Stimulated activated CD8-positive, alpha-beta memory T cell treated with anti-CD3 and anti-CD28 coated beads, Interleukin-2, amount 100 ng/mL, for 48 hours (primary cell): Measurements from ENCODE around the gene PLK3.
"Not testable (repeated sequence)": the region's sequence is repeated elsewhere in the genome, so short reads cannot be mapped to it uniquely, and the experiment has no call there.

Source experiments
- DNase-seq, 2 donors: peaks; one replicate each; pipeline ENCODE4 v3.0.0-alpha.2; 2020; ENCODE audit warnings: low read depth in 2 of 2

Gene PLK3

DNA sequence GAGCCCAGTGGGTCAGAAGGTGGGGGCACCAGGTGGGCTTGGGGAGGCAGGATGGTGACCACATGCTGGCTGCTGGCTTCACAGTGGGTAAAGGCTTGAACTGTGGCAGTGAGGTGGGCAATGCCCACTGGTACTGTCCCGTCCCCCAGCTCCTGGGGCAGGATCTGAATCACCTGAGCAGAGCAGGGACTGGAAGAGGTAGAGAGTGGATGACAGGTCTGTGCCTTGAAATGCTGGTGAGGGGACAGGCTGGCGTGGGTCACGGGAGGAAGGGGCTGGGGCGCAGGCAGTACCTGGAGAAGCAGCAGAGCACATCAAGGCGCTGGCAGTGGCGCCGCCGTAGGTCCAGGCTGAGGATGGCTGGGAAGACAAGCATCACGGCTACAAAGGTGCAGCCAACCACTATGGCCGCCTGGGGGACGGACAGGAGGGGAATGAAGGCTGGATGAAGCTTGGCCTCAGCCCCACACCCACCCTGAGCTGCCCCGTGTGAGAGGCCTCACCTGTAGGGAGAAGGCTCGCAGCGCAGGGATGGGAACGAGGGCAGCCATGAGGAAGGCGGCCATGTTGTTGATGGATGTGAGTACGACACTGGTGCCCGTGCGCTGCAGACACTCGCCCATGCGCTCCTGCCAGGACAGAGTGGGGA, 27.9 kb downstream of the PLK3 start:
- no peak for DNase-seq

DNA sequence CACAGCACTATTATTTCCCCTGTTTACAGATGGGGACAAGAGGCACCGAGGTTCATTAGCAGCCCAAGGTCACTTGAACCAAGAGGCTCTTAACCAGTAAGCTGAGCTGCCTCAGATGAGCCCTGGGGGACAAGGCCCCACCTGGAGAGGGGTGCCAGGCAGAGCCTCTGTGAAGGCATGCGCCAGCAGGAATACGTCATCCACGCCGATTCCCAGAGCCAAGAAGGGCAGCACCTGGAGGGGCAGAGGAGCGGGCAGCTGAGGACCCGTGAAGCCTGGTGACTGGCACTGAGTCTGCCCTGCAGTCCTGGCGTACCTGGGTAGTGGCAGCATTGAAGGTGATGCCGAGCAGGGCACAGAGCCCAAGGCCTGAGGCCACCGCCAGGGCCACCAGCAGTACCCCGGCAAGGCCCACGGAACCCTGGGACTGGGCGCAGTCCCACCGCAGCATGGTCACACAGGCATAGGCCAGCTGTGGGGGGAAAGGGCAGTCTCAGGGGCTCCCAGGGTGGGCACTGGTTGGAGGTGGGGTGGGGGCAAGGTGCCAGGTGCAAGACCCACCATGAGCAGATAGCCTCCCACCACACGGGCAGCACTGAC, 28.8 kb downstream of the PLK3 start:
- no peak for DNase-seq

DNA sequence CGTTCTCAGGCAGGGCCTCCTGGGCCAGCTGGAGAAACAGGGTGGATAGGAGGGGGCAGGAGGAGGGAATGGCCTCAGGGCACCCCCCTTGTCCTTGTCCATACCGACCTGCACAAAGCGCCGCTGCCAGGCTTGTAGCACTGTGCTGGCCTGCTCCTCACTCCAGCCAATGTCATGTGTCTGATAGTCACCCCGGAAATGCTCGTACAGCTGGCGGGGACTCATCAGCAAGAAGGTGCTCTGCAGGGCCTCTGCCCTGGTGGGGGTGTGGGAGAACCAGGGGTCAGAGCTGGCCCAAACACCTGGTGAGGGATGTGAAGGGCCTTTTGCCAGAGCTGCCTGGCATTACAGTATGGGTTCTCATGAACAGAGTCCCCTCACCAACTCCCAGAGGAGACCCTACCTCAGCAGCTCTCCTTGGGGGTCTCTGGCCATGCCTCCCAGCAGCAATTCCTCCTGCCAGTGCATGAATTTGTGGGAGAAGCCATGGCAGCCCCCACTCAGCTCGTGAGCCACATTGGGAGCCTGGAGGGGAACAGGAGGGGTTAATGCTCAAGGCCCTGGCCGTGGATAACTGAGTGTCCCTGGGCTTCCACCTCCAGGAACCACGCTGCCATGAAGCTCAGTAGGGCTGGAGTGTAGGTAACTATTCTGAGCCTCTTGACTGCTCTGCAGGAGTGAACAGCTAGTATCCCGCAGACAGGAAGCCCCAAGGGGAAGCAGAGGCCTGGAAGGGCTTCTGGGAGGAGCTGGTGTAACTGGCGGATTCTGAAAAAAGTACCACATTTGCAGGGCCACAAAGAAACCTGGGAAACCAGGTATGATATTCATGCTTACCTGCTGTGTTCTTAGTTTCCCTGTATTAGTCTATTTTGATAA, 29.6 kb downstream of the PLK3 start:
- no peak for DNase-seq

DNA sequence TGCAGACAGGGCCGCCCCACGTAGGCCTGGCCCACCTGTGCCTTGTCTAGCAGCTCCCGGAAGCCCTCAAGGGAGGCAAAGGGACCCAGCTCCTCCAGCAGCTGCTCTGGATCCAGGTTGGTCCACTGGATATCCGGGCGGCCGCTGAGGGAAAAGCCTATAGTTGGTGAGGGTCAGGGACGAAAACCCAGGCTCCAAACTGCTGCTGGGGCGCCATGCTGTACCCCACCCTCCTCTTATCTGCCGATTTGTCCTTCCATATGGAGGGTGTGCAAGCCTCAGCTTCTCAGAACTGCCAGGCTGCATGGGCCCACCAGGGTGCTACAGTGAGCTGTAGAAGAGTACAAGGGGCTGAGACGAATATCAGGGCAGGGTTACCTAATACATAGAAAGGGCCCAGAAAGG, 30.7 kb downstream of the PLK3 start:
- DNase-seq, result no peak

DNA sequence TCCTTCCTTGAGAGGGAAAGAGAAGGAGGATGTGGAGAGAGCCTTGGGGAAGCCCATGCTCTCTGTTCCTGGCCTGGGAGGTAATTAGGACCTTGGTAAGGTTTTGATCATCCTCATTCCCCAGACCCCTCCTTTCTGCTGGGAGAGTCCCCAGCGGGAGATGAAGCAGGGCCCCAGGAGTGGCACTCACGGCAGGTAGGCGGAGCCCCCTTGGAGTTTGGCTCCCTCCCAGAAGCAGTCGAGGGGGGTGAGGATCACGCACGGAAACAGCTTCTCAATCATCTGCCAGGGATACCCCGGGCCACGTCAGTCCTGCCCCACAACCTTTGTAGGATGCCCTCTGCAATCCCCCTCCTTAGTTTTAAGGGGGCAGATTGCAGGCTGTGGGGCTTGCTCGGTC, 31.3 kb downstream of the PLK3 start:
- DNase-seq, result no peak

DNA sequence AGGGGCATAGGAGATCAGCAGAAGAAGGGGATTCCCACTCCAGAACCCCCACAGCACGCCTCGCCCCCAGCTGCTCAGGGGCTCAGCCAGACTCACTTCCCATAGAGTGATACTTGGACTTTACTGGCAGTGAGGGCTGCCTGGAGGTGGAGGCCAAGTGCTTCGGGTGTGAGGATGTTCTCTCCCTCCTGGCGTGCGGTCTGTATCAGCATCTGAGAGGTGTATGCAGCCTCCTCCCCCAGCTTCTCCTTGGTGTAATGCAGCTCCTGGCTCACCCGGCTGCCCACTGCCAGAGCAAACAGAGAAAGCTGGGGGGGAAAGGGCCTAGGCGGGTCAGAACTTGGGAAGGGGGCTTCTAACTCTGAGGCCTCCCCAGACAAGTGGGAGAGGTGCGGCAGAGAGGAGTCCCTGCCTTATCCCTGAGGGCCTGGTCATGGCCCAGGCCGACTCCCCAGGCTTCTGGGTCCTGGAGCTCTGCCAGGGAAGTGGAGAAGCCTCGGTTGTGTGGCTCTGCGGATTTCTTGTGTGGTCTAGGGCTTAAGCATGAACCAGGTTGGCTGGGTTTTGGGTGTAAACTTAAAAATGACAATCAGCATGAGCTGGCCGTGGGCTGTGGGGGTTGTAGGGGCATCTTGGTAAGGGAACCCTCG, 32.0 kb downstream of the PLK3 start:
- DNase-seq, result no peak

DNA sequence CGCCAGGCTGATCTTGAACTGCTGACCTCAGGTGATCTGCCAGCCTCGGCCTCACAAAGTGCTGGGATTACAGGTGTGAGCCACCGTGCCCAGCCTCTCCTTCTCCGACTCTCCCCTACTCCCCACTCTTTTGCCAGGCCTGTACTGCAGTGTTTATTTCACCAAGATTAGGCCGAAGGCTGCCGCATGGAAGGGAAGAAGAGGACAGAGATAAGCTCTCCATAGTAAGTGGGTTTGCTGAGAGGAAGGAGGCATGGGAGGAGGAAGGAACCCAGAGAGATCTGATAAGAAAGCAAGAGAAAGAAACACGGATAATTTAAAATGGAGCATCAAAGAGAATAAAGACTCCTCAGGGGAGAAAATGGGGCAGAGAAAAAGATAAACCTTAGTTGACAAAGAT, 34.2 kb downstream of the PLK3 start:
- DNase-seq, result no peak

DNA sequence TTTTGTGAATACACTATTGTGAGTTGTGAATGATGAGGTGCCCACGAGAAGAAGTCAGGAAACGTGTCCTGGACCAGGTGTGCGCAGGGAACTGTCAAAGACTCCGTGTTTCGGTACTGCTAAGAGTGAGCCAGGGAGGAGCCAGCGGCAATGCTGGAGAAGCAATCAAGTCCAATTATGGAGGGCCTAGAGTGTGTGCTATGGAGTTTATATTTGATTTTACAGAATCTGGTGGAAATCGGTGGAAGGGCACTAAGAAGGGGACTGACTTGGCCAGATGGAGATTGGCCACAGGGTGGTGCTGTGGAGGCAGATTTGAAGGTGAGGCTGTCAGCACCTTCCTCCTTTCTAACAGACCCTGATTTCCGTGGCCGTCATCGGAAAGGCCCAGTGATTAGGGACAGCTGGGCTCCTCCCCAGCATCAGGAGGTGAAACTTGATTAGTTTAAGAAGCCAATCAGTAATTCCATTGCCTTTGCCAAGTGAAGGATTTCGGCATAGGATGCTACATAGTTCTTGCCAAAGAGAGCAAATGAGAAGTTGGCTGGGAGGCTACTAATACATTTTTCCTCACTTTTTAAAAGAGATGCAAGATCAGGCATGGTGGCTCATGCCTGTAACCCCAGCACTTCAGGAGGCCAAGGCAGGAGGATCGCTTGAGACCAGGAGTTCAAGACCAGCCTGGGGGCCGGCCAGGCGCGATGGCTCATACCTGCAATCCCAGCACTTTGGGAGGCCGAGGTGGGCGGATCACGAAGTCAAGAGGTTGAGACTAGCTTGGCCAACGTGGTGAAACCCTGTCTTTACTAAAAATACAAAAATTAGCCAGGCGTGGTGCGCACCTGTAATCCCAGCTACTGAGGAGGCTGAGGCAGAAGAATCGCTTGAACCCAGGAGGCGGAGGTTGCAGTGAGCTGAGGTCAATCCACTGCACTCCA, 35.8 kb downstream of the PLK3 start:
- peak; percentile 77 to 83 for DNase-seq

DNA sequence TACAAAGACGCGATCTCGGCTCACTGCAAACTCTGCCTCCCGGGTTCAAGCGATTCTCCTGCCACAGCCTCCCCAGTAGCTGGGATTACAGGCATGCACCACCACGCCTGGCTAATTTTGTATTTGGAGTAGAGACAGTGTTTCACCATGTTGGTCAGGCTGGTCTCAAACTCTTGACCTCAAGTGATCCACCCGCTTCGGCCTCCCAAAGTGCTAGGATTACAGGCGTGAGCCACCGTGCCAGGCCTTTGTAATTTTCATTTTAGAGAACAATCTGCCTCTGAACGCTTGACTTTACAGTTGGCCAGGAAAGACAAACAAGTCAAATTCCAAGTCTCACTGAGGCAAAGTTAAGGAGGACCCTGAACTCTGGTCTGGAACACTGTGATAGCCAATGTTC, 38.1 kb downstream of the PLK3 start:
- not testable (repeated sequence) for DNase-seq

DNA sequence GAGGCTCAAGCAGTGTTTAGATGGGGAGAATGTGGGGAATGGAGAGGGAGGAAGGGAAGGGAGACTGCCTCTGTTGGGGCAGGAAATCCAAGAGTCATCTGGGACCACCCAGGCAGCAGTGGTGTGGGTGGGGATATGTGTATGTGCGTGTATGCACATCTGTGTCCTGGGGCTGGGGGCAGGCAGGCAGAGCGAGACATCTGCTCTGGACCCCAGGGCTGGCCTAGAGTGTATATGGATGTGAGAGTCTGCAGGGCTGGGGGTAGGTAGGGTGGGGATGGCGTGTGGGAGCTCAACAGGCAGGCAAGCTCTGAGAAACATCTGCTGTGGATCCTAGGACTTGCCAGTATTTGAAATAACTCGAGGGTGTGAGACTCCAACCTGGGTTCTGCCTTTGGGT, 39.4 kb downstream of the PLK3 start:
- no peak for DNase-seq

DNA sequence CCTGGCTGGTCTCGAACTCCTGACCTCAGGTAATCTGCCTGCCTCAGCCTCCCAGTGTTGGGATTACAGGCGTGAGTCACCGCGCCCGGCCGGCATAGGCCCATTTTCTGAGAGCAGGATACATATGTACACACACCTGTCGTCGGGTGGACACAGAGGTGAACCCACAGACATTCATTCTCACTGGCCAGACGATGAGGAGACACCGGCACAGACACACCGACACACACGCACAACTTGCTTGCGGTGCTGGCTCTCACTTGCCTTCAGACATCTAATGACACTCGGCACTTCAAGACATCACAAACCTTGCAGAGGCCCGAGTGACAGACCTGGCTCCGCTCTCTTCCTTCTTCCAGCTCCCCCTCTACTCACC, 42.3 kb downstream of the PLK3 start:
- no peak for DNase-seq

DNA sequence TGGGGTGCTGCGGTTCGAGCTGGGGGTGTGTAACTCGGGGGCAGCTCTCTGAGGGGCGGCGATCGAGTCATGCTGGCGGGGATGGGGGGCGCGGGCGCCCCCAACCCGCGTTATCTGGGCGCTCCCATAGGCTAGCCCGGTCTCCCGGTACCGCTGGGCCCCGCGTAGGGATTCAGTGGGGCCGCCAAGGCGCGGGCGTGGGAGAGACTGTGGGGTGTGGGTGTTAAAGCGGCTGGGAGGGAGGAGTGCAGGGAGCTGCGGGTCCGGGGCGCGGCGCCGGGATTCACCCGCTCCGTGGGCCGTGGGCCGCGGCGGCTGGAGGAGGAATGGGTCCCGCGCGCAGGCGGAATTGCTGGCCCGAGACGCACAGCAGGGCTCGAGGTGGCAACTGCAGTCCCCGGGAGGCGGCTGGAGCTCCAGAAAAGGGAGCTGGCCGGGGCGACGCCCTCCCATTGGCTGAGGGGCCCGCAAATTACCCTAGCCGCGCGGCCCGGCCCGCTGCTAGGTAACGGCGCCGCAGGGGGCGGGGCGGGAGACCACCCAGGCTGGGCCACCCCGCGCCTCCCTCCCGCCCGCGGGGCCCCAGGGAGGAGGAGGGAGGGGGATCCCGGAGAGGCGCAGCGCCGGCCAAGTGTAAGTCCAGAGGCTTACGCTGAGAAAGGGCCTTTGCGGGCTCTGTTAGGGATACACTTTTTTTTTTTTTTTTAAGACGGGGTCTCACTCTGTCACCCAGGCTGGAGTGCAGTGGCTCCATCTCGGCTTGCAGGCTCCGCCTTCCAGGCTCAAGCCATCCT, 42.9 kb downstream of the PLK3 start, which contains the start of gene PTCH2:
PTCH2 (minus strand) TSS at position 392 of the 794 bp plus-strand sequence; CDS start at position 71, 321 bp downstream.
- DNase-seq, result peak; percentile 23 to 30

DNA sequence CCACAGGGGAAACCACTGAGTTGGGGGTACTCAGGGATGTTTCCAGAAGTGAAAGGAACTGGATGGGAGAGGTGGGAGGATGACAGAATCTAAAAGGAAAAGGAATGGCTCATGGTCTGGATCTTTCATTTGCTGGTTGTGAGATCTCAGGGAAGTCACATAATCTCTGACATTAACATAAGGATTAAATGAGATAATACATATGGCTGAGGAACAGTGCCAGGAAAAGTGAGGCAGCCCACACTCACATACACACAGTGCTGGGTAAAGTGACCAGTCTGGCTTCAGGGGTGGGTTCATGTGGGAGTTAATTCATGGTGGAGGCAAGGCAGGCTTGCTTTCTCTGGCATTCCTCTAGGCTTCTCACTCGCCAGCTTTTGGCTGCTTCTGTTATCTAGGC, 46.8 kb downstream of the PLK3 start:
- no peak for DNase-seq

DNA sequence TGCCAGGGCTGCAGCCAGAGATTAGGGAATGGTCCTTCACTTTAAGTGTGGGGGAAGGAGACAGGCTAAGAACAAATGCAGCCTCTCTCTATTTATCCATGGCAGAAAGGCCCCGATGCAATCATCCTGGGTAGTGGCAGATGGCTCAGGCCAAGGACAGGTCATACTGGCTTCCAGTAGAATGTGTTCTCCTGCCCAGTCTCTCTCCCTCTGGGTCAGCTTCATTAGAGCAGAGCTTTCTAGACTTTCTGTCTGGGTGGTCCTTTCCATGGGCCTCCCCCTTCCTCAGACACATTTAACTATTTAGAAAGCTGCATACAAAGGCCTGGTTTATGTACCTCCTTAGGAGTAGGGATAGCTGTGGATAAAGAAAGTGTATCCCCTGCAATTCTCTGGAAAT, 47.7 kb downstream of the PLK3 start:
- DNase-seq, result no peak

DNA sequence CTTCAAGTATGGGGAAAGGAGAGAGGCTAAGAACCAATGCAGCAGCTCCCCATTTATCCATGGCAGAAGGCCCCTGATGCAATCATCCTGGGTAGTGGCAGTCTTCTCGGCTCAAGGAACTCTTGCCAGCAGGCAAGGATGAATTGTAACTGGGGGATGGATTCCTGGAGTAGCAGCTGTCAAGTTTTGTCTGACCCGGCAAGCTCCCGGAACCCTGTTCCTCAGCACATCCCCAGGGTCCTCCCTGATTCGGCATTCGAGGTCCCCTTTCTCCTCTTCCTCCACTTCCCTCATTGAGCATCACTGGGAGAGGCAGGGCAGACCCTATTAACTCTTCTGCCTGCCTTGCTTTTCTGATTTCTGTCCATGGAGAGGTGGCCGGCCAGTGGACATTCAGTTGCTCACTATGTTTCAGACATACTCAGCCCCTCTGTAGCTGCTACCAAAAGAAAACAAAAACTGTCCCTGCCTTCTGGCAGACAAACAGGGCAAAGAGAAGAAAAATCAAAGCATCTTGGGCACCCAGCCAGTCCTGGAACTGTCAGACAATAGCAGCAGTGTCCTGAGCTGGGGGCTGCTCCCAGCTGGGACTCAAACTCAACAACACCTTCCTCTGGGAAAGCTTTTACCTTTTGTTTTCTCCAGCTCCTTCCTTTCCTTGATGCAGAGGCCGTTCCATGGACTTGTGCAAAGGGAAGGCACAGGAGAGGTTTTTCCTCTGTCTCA, 48.4 kb downstream of the PLK3 start:
- no peak for DNase-seq

DNA sequence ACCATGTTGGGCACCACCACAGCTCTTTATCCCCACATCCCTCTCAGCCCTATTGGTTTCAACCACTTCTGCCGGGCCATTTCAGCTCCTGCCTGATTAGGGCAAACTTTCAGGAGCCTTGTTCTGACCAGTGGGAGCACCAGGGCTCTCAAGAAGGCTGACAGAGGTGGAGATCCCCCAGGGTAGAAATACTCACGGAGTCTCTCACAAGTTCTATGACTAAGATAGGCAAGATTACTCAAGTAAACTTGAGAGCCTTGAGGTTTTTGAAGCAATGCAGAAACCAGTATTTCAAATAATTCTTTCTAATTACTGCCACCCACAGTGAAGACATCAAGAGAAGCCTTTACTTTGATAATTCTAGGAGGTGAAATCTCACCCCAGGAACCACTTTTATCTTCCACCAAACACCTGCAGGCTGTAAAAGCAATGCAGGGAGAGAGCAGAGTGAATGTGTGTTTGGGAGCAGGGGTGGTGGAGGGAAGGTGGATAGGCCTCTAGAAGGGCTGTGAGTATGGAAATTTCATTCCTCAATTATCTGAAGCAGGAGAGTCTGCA, 49.5 kb downstream of the PLK3 start:
- no peak for DNase-seq

DNA sequence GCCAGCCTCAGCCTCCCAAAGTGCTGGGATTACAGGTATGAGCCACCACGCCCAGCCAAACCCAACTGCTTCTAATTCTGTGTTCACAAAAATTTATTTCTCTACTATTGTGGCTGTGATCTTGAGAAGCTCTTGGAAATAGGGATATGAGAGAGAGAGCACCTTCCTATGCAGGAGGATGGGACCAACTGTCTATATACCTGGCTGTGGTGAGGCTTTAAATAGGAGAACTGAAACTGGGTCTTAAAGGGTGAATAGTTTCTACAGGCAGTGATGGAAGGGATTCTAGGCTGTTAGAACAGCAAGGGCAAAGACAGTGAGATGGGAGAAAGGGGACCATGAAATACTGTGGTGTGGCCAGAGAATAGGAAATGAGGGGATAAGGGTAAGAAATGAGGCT, 51.1 kb downstream of the PLK3 start:
- DNase-seq, result no peak

DNA sequence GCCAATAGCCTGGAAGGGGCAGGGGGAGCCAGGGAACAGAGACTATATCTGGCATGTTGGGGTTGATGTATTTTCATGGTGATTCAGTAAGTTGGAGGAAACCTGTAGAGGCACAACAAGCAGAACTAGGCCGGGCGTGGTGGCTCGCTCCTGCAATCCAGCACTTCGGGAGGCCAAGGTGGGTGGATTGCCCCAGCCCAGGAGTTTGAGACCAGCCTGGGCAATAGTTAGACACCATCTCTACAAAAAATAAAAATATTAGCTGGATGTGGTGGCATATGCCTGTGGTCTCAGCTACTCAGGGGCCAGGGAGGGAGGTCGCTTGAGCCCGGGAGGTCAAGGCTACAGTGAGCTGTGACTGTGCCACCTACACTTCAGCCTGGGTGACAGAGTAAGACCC, 53.0 kb downstream of the PLK3 start:
- no peak for DNase-seq

DNA sequence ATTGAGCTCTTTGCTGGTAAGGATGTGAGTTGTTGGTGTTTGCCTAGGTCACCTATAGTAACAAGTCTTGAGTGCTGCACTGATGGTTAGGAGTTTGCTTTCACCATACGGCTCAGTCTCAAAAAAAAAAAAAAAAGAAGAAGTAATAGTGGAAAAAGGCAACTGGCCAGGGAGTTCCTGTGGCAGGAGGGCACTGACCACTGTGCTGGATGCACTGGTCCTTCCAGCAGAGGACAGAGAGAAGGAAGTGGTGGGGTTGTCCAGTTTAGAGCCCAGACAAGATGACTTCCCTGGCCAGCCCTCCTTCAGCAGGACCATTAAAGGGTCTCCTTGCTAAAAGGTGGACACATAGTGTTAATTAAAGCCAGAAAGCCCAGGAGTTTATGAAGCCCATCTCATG, 54.8 kb downstream of the PLK3 start:
- DNase-seq, result no peak
